Activated CD4-positive, alpha-beta T cell treated with anti-CD3 and anti-CD28 coated beads, Interleukin-2, amount 10 ng/mL, durations not matched to agents 7 days and 5 days (primary cell): ENCODE data around the gene FAM13A. TPM values are rescaled to one million over a fixed set of nuclear protein-coding genes. Genes with fewer than 3 reads are reported as not detected.
A peak's percentile ranks its signal among the peaks of the same experiment; 100 is the strongest.

Experiments used
- CTCF ChIA-PET: fragments of 350-600 bp; sonication (Branson Sonifier 250); formaldehyde crosslinking; loops from one replicate; lab custom pipeline; 2021; ENCODE audit warnings: antibody characterized with exemption; lab: Charles Lee
- POLR2A ChIA-PET: fragments of 350-600 bp; sonication (Branson Sonifier 250); formaldehyde crosslinking; loops from one replicate; lab custom pipeline; 2021; ENCODE audit warnings: antibody characterized with exemption; lab: Charles Lee
- DNase-seq: peaks from one replicate; pipeline ENCODE4 v3.0.0-alpha.2; 2020
- H3K27ac Mint-ChIP-seq: one replicate; pipeline ENCODE4 v1.8.0; 2021; ENCODE audit warnings: mild to moderate bottlenecking, moderate library complexity, mixed read lengths
- H3K27me3 Mint-ChIP-seq: one replicate; pipeline ENCODE4 v1.8.0; 2021; ENCODE audit warnings: mixed read lengths
- H3K36me3 Mint-ChIP-seq: one replicate; pipeline ENCODE4 v1.8.0; 2021; ENCODE audit warnings: low read depth, mixed read lengths
- H3K4me1 Mint-ChIP-seq: one replicate; pipeline ENCODE4 v1.8.0; 2021; ENCODE audit warnings: mixed read lengths
- H3K4me3 Mint-ChIP-seq: one replicate; pipeline ENCODE4 v1.8.0; 2021; ENCODE audit warnings: mild to moderate bottlenecking, moderate library complexity, mixed read lengths
- H3K9me3 Mint-ChIP-seq: one replicate; pipeline ENCODE4 v1.8.0; 2021; ENCODE audit warnings: mixed read lengths
- total RNA-seq, 2 experiments: library from RNA; stranded (reverse); gene quantifications; one replicate each; pipeline ENCODE4 v1.2.3, GENCODE V29; 2021

The FAM13A gene
- total RNA-seq, 2 experiments from 2014 or later, result 13.3 to 16.2 TPM

GRCh38 chr4:88775529-88775928 is 281.5 kb downstream of the FAM13A start:
- Mint-ChIP-seq H3K4me3 (no peak overlapping the region), H3K27me3 (no peaks in the 10 kb centered on the region), H3K36me3 (peaks cover 12% of the 10 kb centered on the region), H3K9me3 (peaks cover 3% of the 10 kb centered on the region), H3K27ac (no peak overlapping the region), H3K4me1 (no peaks in the 10 kb centered on the region)
- no peak for DNase-seq
- ChIA-PET POLR2A (interaction anchor here (0.5 kb wide), 1 partner anchor 195 kb away, joined by 3 read pairs; no protein-coding TSS in a partner anchor), CTCF (no interaction called here)

GRCh38 chr4:88775026-88775425 is 282.0 kb downstream of the FAM13A start:
- H3K4me3 Mint-ChIP-seq, result no peak overlapping the region
- H3K9me3 Mint-ChIP-seq, result peaks cover 3% of the 10 kb centered on the region
- POLR2A ChIA-PET, result interaction anchor here (0.5 kb wide), 1 partner anchor 196 kb away, joined by 3 read pairs; no protein-coding TSS in a partner anchor
- no peak for DNase-seq
- CTCF ChIA-PET, result no interaction called here
- peaks cover 9% of the 10 kb centered on the region for H3K36me3 Mint-ChIP-seq
- no peaks in the 10 kb centered on the region for H3K27me3 Mint-ChIP-seq
- H3K4me1 Mint-ChIP-seq, result no peaks in the 10 kb centered on the region
- no peak overlapping the region for H3K27ac Mint-ChIP-seq

GRCh38 chr4:88771883-88772450 is 285.0 kb downstream of the FAM13A start:
- Mint-ChIP-seq H3K4me3 (no peak overlapping the region), H3K27ac (no peak overlapping the region), H3K27me3 (no peaks in the 10 kb centered on the region), H3K9me3 (peaks cover 3% of the 10 kb centered on the region), H3K36me3 (peaks cover 13% of the 10 kb centered on the region), H3K4me1 (no peaks in the 10 kb centered on the region)
- CTCF ChIA-PET, result no interaction called here
- no peak for DNase-seq
- POLR2A ChIA-PET, result no interaction called here

DNA sequence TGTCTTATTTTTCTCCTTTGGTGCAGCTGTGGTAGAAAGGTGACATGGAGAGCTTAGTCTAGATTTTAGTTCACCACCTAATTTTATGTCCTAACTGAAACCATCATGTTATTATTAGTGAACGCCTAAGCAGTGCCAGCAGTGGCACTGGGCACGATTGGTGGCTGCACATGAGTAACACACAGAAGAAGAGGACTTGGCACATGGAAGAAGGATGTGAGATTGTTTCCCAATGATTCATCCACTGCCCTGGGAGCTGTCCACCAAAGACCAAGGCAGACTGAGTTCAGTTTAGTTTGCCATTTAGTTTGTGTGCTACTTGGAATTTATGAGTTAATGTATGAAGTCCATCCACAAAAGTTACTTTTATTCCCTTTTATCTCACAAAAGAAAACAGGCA is 291.3 kb downstream of the FAM13A start:
- ChIA-PET CTCF (no interaction called here), POLR2A (no interaction called here)
- Mint-ChIP-seq H3K4me1 (peaks cover 3% of the 10 kb centered on the region), H3K36me3 (peaks cover 11% of the 10 kb centered on the region), H3K9me3 (no peaks in the 10 kb centered on the region), H3K4me3 (no peak overlapping the region), H3K27ac (no peak overlapping the region), H3K27me3 (peaks cover 4% of the 10 kb centered on the region)
- no peak for DNase-seq

GRCh38 chr4:88763075-88763474 is 293.9 kb downstream of the FAM13A start:
- CTCF ChIA-PET, result interaction anchor here (1.1 kb wide), 1 partner anchor 11 kb away, joined by 3 read pairs; no protein-coding TSS in a partner anchor
- Mint-ChIP-seq H3K4me1 (peaks cover 3% of the 10 kb centered on the region), H3K27ac (no peak overlapping the region), H3K9me3 (no peaks in the 10 kb centered on the region), H3K27me3 (peaks cover 4% of the 10 kb centered on the region), H3K36me3 (peaks cover 16% of the 10 kb centered on the region), H3K4me3 (no peak overlapping the region)
- no peak for DNase-seq
- POLR2A ChIA-PET, result no interaction called here

DNA sequence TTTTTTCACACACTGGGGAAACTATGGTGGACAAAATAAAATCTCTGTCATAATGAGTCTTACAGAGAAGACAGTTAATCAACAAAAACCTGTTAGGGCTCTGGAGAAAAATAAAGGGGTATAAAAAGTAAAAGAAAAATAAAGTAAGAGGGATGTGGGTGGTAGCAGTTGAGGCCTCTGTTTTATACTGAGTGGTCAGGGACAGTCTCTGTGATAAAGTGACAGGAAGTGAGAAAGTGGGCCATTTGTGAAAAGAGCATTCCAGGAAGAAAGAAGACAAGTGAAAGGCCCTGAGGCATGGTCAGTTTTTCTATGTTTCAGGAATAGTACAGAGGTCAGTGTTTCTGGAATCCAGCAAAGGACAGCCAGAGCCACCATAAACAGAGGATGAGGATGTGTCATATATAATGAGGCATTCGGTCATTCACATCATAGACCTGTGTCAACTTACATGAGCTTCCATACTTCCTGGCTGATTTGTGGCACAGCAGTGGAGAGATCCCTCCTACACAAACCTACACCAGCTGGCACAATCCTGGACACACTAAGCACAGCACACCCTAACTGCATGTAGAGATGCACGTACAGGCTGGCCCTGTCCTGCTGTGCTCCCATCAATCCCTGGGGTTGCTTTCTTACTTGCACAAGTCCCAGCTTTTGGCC is 295.0 kb downstream of the FAM13A start:
- CTCF ChIA-PET, result no interaction called here
- H3K36me3 Mint-ChIP-seq, result peaks cover 15% of the 10 kb centered on the region
- no peak for DNase-seq
- POLR2A ChIA-PET, result no interaction called here
- no peak overlapping the region for H3K27ac Mint-ChIP-seq
- peaks cover 4% of the 10 kb centered on the region for H3K27me3 Mint-ChIP-seq
- no peaks in the 10 kb centered on the region for H3K9me3 Mint-ChIP-seq
- H3K4me1 Mint-ChIP-seq, result peaks cover 3% of the 10 kb centered on the region
- no peak overlapping the region for H3K4me3 Mint-ChIP-seq

- H3K36me3 Mint-ChIP-seq, result peaks cover 15% of the 10 kb centered on the region
- no peaks in the 10 kb centered on the region for H3K9me3 Mint-ChIP-seq
- H3K4me1 Mint-ChIP-seq, result peaks cover 3% of the 10 kb centered on the region
- peak overlapping the region; percentile 6 for H3K27ac Mint-ChIP-seq
- H3K27me3 Mint-ChIP-seq, result peaks cover 4% of the 10 kb centered on the region
- ChIA-PET CTCF (no interaction called here), POLR2A (no interaction called here)
- no peak for DNase-seq
- no peak overlapping the region for H3K4me3 Mint-ChIP-seq
Measured at GRCh38 chr4:88761342-88761741, 295.6 kb downstream of the FAM13A start.

- ChIA-PET CTCF (no interaction called here), POLR2A (interaction anchor here (0.8 kb wide), 1 partner anchor 10 kb away, joined by 3 read pairs; no protein-coding TSS in a partner anchor)
- no peak for DNase-seq
- Mint-ChIP-seq H3K27me3 (peaks cover 2% of the 10 kb centered on the region), H3K4me3 (no peak overlapping the region), H3K36me3 (peaks cover 9% of the 10 kb centered on the region), H3K4me1 (peaks cover 3% of the 10 kb centered on the region), H3K27ac (no peak overlapping the region), H3K9me3 (no peaks in the 10 kb centered on the region)
Measured at GRCh38 chr4:88759895-88760290, 297.1 kb downstream of the FAM13A start.

GRCh38 chr4:88759039-88759894 is 297.7 kb downstream of the FAM13A start:
- DNase-seq, result no peak
- H3K27me3 Mint-ChIP-seq, result peaks cover 2% of the 10 kb centered on the region
- H3K36me3 Mint-ChIP-seq, result peaks cover 9% of the 10 kb centered on the region
- POLR2A ChIA-PET, result no interaction called here
- H3K9me3 Mint-ChIP-seq, result no peaks in the 10 kb centered on the region
- CTCF ChIA-PET, result no interaction called here
- H3K4me1 Mint-ChIP-seq, result peaks cover 3% of the 10 kb centered on the region
- no peak overlapping the region for H3K4me3 Mint-ChIP-seq
- no peak overlapping the region for H3K27ac Mint-ChIP-seq

DNA sequence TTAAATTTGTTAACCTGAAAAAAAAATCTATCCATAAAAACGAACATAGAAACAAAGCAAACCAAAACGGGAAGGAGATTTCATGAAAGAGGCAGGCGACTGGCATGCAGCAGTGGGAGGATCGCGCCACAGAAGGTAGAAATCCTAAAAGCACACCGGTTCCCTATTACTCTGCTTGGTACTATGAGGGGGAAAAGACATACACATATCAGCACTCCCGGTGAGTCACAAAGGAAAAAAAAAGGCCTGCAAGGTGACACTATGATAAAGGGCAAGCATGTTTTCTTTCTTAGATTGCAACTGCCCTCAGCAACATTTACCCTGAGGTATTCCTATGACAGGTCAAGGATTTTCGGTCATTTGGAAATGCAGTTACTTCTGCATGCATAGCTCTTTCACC is 298.7 kb downstream of the FAM13A start:
- Mint-ChIP-seq H3K27me3 (peaks cover 2% of the 10 kb centered on the region), H3K27ac (no peak overlapping the region), H3K4me1 (peaks cover 3% of the 10 kb centered on the region), H3K36me3 (peaks cover 9% of the 10 kb centered on the region), H3K9me3 (no peaks in the 10 kb centered on the region), H3K4me3 (no peak overlapping the region)
- POLR2A ChIA-PET, result no interaction called here
- CTCF ChIA-PET, result no interaction called here
- no peak for DNase-seq

DNA sequence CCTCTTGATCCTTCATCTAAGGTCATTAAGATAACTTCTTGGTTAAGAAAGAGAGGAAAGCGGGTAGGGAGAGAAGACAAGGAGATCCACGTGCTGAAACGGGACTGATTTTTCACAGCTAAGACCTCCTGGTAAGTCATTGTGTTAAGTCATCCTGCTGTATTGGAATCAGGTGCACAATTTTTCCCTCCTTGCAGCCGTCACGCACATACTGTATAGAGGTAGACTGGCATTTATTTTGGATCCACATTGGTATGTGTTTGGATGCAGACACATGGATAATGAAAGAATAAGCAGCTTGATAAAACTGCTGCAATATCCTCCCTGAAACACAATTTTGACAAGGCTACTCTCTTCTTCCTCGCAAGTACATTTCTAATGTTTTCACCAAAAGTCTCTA is 299.2 kb downstream of the FAM13A start:
- Mint-ChIP-seq H3K4me3 (no peak overlapping the region), H3K27me3 (peaks cover 2% of the 10 kb centered on the region), H3K27ac (no peak overlapping the region), H3K36me3 (peaks cover 9% of the 10 kb centered on the region), H3K9me3 (no peaks in the 10 kb centered on the region), H3K4me1 (peaks cover 3% of the 10 kb centered on the region)
- DNase-seq, result no peak
- POLR2A ChIA-PET, result no interaction called here
- CTCF ChIA-PET, result interaction anchor here (1.2 kb wide), 1 partner anchor 9 kb away, joined by 3 read pairs; no protein-coding TSS in a partner anchor

- Mint-ChIP-seq H3K4me1 (peaks cover 5% of the 10 kb centered on the region), H3K27me3 (peaks cover 2% of the 10 kb centered on the region), H3K36me3 (peaks cover 9% of the 10 kb centered on the region), H3K4me3 (no peak overlapping the region), H3K9me3 (no peaks in the 10 kb centered on the region), H3K27ac (no peak overlapping the region)
- DNase-seq, result no peak
- CTCF ChIA-PET, result interaction anchor here (1.2 to 1.6 kb wide), 2 partner anchors 10 to 11 kb away, joined by 3 to 5 read pairs; no protein-coding TSS in a partner anchor
- POLR2A ChIA-PET, result no interaction called here
Measured at GRCh38 chr4:88757067-88757466, 299.9 kb downstream of the FAM13A start.
